GM21529 (cell line): ENCODE results near the gene TMEM214.

ENCODE experiments used
- ATAC-seq: cut with Tn5 transposase; IDR thresholded peaks from one replicate; pipeline ENCODE4 v1.9.1; 2021; ENCODE audit not compliant: unreplicated experiment

The TMEM214 gene

GRCh38 chr2:27039426-27039825, 6.7 kb downstream of the TMEM214 start:
- ATAC-seq, result no peak

- ATAC-seq, result no peak
Measured at GRCh38 chr2:27039871-27040270, 7.1 kb downstream of the TMEM214 start.

- ATAC-seq, result no peak
Measured at GRCh38 chr2:27040282-27040681, 7.5 kb downstream of the TMEM214 start.

- peak; percentile 23 for ATAC-seq
Measured at GRCh38 chr2:27041752-27042151, 9.0 kb downstream of the TMEM214 start.

- peak; percentile 82 for ATAC-seq
Measured at GRCh38 chr2:27042159-27042661, 9.4 kb downstream of the TMEM214 start.

- ATAC-seq, result no peak
Measured at GRCh38 chr2:27042985-27043634, 10.3 kb downstream of the TMEM214 start.

- ATAC-seq, result peak; percentile 37
Measured at GRCh38 chr2:27049422-27050280, 16.9 kb downstream of the TMEM214 start.

GRCh38 chr2:27050281-27050995, 17.7 kb downstream of the TMEM214 start:
- ATAC-seq, result peak; percentile 44

- peak; percentile 69 for ATAC-seq
Measured at GRCh38 chr2:27050996-27051901, 18.5 kb downstream of the TMEM214 start, which contains the start of gene AGBL5. Gene AGBL5, plus strand, starts transcription at chr2:27051668. Its CDS starts 1,291 bp downstream, at chr2:27052959.

- ATAC-seq, result no peak
Measured at GRCh38 chr2:27051902-27052645, 19.3 kb downstream of the TMEM214 start.

- ATAC-seq, result no peak
Measured at GRCh38 chr2:27053321-27053720, 20.6 kb downstream of the TMEM214 start.

- ATAC-seq, result no peak
Measured at GRCh38 chr2:27053776-27054175, 21.0 kb downstream of the TMEM214 start.

GRCh38 chr2:27054721-27055120, 22.0 kb downstream of the TMEM214 start:
- ATAC-seq, result no peak

- no peak for ATAC-seq
Measured at GRCh38 chr2:27057184-27057583, 24.4 kb downstream of the TMEM214 start.

- ATAC-seq, result no peak
Measured at GRCh38 chr2:27058210-27058609, 25.4 kb downstream of the TMEM214 start.

GRCh38 chr2:27059141-27059820, 26.5 kb downstream of the TMEM214 start:
- ATAC-seq, result no peak

GRCh38 chr2:27060323-27060722, 27.6 kb downstream of the TMEM214 start:
- ATAC-seq, result no peak

GRCh38 chr2:27065128-27065527, 32.4 kb downstream of the TMEM214 start:
- ATAC-seq, result no peak

- no peak for ATAC-seq
Measured at GRCh38 chr2:27067385-27067784, 34.6 kb downstream of the TMEM214 start.
